NCI-H1417 treated with DMSO at 0.1 percent for 48 hours (cell line): ENCODE measurements around the gene ANO7.

Experiments used
- DNase-seq: peaks from one replicate; lab custom pipeline; 2025; lab: John Stamatoyannopoulos, UW

ANO7 gene

GRCh38 chr2:241188361-241189092 is at the start of gene ANO7:
ANO7 (plus strand) TSS chr2:241188677; CDS start chr2:241190064, 1,387 bp downstream.
- DNase-seq, result no peak

GRCh38 chr2:241139531-241140444 is 48.7 kb upstream of the ANO7 start:
- no peak for DNase-seq

- DNase-seq, result no peak
These were observed 48.0 kb upstream of the ANO7 start for GRCh38 chr2:241140445-241140840.

GRCh38 chr2:241141214-241141770 is 47.2 kb upstream of the ANO7 start:
- no peak for DNase-seq

- no peak for DNase-seq
These were observed 46.4 kb upstream of the ANO7 start for GRCh38 chr2:241142063-241142462.

GRCh38 chr2:241142593-241142992 is 45.9 kb upstream of the ANO7 start:
- DNase-seq, result no peak

GRCh38 chr2:241146286-241146685 is 42.2 kb upstream of the ANO7 start:
- DNase-seq, result no peak

GRCh38 chr2:241147336-241147735 is 41.1 kb upstream of the ANO7 start:
- no peak for DNase-seq

GRCh38 chr2:241148239-241148638 is 40.2 kb upstream of the ANO7 start:
- DNase-seq, result no peak

GRCh38 chr2:241148891-241149674 is 39.4 kb upstream of the ANO7 start, which contains the start of gene PASK:
PASK (minus strand) TSS chr2:241149472; CDS start chr2:241143032, 6,440 bp downstream.
- DNase-seq, result peak; percentile 64

GRCh38 chr2:241149675-241149924 is 38.9 kb upstream of the ANO7 start:
- no peak for DNase-seq

GRCh38 chr2:241149925-241150659 is 38.4 kb upstream of the ANO7 start, which contains the start of gene PPP1R7:
PPP1R7 (plus strand) TSS chr2:241150467; CDS start chr2:241150496, 29 bp downstream.
- peak; percentile 82 for DNase-seq

- no peak for DNase-seq
These were observed 37.6 kb upstream of the ANO7 start for GRCh38 chr2:241150660-241151530.

GRCh38 chr2:241151934-241152660 is 36.4 kb upstream of the ANO7 start:
- no peak for DNase-seq

- no peak for DNase-seq
These were observed 34.9 kb upstream of the ANO7 start for GRCh38 chr2:241153616-241154015.

GRCh38 chr2:241154915-241155314 is 33.6 kb upstream of the ANO7 start:
- DNase-seq, result no peak

GRCh38 chr2:241155936-241156335 is 32.5 kb upstream of the ANO7 start:
- DNase-seq, result no peak

- DNase-seq, result no peak
These were observed 31.5 kb upstream of the ANO7 start for GRCh38 chr2:241156971-241157441.

GRCh38 chr2:241157841-241158545 is 30.5 kb upstream of the ANO7 start:
- no peak for DNase-seq
